Osteocyte (in vitro differentiated cells): Measurements from ENCODE around the gene SCN4B. TPM values are rescaled to one million over a fixed set of nuclear protein-coding genes. Genes with fewer than 3 reads are reported as not detected.

ENCODE experiments used
- DNase-seq: peaks from one replicate; pipeline ENCODE4 v3.0.0; 2021; ENCODE audit warnings: mixed read lengths; ENCODE audit not compliant: unreplicated experiment; ENCODE audit errors: extremely low spot score
- H3K27ac Mint-ChIP-seq: one replicate; pipeline ENCODE4 v1.8.0; 2021; ENCODE audit warnings: mild to moderate bottlenecking, mixed read lengths; ENCODE audit not compliant: unreplicated experiment
- H3K27me3 Mint-ChIP-seq: one replicate; pipeline ENCODE4 v1.8.0; 2021; ENCODE audit warnings: mixed read lengths; ENCODE audit not compliant: unreplicated experiment
- H3K36me3 Mint-ChIP-seq: one replicate; pipeline ENCODE4 v1.8.0; 2021; ENCODE audit warnings: mixed read lengths; ENCODE audit not compliant: unreplicated experiment
- H3K4me1 Mint-ChIP-seq: one replicate; pipeline ENCODE4 v1.8.0; 2021; ENCODE audit warnings: mixed read lengths; ENCODE audit not compliant: unreplicated experiment
- H3K4me3 Mint-ChIP-seq: one replicate; pipeline ENCODE4 v1.8.0; 2021; ENCODE audit warnings: mild to moderate bottlenecking, moderate library complexity, mixed read lengths; ENCODE audit not compliant: unreplicated experiment
- H3K9me3 Mint-ChIP-seq: one replicate; pipeline ENCODE4 v1.8.0; 2021; ENCODE audit warnings: mixed read lengths; ENCODE audit not compliant: unreplicated experiment
- total RNA-seq: library from RNA; stranded (reverse); gene quantifications from 2 replicates; pipeline ENCODE4 v1.2.1, GENCODE V29; 2021
- TF ChIP-seq, protein P1 (sequence below): fragments of 200-600 bp; sonication (generic); IDR thresholded peaks from 2 replicates; pipeline ENCODE4 v1.5.0; 2021; ENCODE audit warnings: antibody characterized with exemption, mild to moderate bottlenecking, moderate library complexity

SCN4B gene
- total RNA-seq, 1 donor from 2014 or later = 0.08 TPM

DNA sequence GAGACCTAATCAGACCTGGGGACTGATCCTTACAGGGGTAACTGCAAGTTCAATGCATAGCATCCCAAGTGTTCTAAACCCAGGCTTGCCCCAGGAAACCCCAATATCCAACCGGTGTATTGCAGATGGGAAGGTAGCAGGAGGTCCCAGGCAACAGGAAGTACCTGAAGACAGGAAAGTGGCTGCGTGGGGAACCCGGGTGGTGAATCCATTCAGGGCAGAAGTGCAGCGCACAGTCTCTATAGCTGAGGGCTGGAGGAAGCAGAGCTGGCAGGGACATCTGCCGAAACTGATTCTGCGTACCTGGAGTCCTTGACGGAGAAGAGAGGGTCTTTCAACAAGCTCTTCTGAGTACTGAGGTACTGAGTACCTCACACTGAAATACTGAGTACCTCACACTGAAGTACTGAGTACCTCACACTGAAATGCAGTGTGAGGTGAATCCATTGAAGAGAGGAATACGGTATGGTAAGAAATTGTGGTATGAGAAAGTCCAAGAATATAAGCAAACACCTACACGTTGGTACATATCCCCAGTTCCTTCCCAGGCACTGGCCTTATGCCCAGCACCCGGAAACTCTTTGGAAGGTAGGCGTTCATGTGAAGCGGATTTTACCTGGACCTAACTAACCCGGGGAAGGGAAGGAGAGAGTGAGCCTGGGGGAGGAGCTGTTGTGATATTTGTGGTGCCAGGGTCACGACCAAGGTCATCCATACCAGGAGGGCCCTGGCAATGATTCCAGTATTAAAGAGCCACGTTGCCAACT, 20.1 kb downstream of the SCN4B start:
- no peaks in the 10 kb centered on the region for H3K9me3 Mint-ChIP-seq
- TF ChIP-seq, protein P1, sequence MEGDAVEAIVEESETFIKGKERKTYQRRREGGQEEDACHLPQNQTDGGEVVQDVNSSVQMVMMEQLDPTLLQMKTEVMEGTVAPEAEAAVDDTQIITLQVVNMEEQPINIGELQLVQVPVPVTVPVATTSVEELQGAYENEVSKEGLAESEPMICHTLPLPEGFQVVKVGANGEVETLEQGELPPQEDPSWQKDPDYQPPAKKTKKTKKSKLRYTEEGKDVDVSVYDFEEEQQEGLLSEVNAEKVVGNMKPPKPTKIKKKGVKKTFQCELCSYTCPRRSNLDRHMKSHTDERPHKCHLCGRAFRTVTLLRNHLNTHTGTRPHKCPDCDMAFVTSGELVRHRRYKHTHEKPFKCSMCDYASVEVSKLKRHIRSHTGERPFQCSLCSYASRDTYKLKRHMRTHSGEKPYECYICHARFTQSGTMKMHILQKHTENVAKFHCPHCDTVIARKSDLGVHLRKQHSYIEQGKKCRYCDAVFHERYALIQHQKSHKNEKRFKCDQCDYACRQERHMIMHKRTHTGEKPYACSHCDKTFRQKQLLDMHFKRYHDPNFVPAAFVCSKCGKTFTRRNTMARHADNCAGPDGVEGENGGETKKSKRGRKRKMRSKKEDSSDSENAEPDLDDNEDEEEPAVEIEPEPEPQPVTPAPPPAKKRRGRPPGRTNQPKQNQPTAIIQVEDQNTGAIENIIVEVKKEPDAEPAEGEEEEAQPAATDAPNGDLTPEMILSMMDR = no peak
- no peaks in the 10 kb centered on the region for H3K36me3 Mint-ChIP-seq
- H3K4me3 Mint-ChIP-seq = no peak overlapping the region
- no peak overlapping the region for H3K27ac Mint-ChIP-seq
- DNase-seq = no peak
- peaks cover 23% of the 10 kb centered on the region for H3K27me3 Mint-ChIP-seq
- H3K4me1 Mint-ChIP-seq = no peaks in the 10 kb centered on the region

DNA sequence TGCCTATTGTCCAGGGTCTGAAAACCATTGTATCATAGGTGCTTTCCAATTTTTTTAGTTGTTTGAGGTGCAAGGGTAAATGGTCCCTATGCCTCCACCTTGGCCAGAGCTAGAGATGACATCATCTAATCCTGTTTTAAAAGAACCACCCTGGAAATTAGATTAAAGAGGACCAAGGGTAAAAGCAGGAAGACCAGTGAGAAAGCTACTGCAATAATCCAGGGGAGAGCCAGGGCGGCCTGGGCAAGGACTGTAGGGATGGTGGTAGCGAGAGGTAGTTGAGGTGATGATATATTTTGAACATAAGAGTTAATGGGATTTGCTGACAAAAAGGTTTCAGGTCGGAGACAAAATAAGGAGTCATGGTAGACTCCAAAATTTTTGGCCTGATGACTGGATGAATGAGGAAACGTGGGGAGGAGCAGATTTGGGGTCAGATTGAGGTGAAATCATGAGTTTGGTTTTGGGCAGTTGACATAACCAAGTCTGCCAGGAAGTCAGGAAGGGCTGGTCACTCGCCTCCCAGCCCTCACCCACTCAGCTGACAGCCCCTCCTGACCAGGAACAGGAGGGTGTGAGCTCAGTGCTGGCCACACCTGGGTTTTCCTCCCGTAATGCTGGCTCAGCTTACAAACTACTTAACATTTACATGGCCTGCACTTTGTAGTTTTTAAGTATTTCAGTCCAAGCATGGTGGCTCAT, 23.0 kb downstream of the SCN4B start:
- no peak for DNase-seq
- H3K36me3 Mint-ChIP-seq = no peaks in the 10 kb centered on the region
- TF ChIP-seq, protein P1 = no peak
- no peak overlapping the region for H3K4me3 Mint-ChIP-seq
- H3K27me3 Mint-ChIP-seq = peaks cover 21% of the 10 kb centered on the region
- H3K4me1 Mint-ChIP-seq = no peaks in the 10 kb centered on the region
- no peak overlapping the region for H3K27ac Mint-ChIP-seq
- H3K9me3 Mint-ChIP-seq = no peaks in the 10 kb centered on the region

DNA sequence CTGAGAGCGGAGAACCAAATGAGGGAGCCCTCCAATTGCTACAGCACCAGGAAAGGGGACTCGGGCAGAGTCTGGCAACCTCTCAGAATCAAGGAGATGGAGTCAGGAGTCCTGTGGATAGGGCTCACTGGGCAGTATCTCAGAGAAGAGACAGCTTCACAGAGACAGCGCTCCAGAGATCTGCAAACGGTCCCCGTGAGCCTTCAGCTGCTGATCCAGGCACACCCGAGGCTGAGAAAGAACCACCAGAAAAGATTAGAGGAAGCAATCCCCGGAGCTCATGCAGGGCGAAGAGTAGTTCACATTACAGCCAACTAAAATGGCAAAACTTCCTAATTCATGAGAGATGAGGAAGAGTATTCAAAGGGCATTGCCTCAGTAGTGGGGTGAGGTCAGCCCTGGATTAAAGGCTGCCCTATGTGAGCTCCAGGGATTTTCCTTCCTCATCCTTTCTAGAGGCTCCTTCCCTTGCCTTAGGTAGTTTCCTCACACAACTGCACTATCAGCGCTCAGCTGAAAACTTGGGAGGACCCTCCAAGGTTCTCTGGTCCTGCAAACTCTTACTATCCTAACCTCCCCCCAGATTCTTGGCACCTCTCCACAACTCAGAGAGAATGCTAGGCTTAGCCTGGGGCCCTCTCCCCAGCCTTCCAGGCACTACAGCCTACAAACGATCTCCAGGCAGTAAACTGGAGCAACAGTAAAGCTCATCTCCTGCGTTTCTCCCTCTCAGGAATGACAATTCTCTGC, 23.7 kb downstream of the SCN4B start:
- TF ChIP-seq, protein P1 = no peak
- DNase-seq = no peak
- H3K27ac Mint-ChIP-seq = no peak overlapping the region

DNA sequence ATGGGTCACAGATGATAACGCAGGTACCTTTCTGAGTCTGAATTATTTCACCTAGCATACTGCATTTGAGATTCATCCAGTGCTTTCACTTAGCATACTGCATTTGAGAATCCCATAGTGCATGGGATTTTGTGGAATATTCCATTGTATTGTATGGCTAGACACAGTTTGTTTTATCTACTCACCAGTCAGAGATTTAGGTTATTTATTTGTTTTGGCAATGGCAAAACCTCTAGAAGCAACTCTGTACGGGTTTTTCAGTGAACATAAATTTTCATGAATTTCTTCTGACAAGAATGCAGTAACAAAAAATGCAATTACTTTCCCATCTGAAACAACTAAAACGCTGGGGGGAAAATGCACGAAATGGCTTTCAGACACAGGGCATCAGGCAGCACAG, 24.3 kb downstream of the SCN4B start:
- no peak overlapping the region for H3K4me3 Mint-ChIP-seq
- H3K4me1 Mint-ChIP-seq = no peaks in the 10 kb centered on the region
- H3K27me3 Mint-ChIP-seq = peaks cover 21% of the 10 kb centered on the region
- no peak for DNase-seq
- TF ChIP-seq, protein P1 = no peak
- no peaks in the 10 kb centered on the region for H3K36me3 Mint-ChIP-seq
- no peaks in the 10 kb centered on the region for H3K9me3 Mint-ChIP-seq
- H3K27ac Mint-ChIP-seq = no peak overlapping the region

More for the DNA sequence above, 23.7 kb downstream of the SCN4B start:
- no peaks in the 10 kb centered on the region for H3K36me3 Mint-ChIP-seq
- no peak overlapping the region for H3K4me3 Mint-ChIP-seq
- peaks cover 21% of the 10 kb centered on the region for H3K27me3 Mint-ChIP-seq
- no peaks in the 10 kb centered on the region for H3K9me3 Mint-ChIP-seq
- H3K4me1 Mint-ChIP-seq = no peaks in the 10 kb centered on the region
